ENCODE measurements around the gene YEATS2.
"Not testable (repeated sequence)": the region's sequence is repeated elsewhere in the genome, so short reads cannot be mapped to it uniquely, and the experiment has no call there.

YEATS2 gene

GRCh38 chr3:183697610-183698317 lies at the start of gene YEATS2:
Gene YEATS2 (plus strand): TSS chr3:183697797. CDS start chr3:183715163, 17,366 bp downstream.
- DNase-seq (ENCODE audit: low read depth in 2 of 3, low spot score in 2 of 3): peak; percentile 47 to 59 (median 55)

DNA sequence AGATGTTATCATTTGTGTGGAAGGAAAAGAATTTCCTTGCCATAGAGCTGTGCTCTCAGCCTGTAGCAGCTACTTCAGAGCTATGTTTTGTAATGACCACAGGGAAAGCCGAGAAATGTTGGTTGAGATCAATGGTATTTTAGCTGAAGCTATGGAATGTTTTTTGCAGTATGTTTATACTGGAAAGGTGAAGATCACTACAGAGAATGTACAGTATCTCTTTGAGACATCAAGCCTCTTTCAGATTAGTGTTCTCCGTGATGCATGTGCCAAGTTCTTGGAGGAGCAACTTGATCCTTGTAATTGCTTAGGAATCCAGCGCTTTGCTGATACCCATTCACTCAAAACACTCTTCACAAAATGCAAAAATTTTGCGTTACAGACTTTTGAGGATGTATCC lies 47.0 kb upstream of the YEATS2 start:
- DNase-seq (ENCODE audit: low read depth in 2 of 3, low spot score in 2 of 3): no peak

- no peak for DNase-seq (ENCODE audit: low read depth in 2 of 3, low spot score in 2 of 3)
These were observed 44.2 kb upstream of the YEATS2 start for GRCh38 chr3:183653209-183654064.

DNA sequence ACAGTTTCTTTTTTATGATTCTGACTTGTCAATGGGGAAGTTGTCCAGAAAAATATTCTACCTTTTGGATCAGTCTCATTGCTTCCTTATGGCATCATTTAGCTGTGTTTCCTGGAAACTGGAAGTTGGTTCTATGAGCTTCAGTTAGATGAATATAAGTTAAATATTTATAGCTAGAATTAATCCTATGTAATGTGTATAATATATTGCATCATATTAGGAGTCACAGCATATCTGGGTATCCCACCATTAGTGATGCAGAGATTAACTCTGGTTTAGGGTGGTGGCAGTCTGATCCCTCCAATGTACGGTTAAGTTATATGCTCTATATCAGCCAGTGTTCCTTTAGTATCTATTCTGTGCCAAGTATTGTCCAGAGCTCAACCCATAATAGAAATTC lies 42.9 kb upstream of the YEATS2 start:
- DNase-seq (ENCODE audit: low read depth in 2 of 3, low spot score in 2 of 3): no peak

DNA sequence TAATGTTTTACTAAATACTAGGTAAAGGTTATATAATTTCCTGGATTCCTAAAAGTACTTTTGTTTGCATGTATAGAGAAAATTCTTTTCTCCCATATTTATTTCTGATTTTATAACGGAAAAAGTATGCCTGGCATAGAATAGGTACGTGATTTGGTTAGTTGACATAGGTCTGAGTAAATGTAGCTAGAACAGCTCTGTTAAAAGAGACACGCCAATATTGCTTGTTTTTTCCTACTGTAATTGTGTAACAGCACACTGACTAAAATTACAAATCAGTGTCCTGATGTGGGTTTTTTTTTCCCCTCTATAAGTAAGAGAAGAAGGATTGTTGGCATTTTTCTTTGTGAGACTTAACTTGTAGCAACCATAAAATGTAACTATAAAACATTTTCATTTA lies 35.5 kb upstream of the YEATS2 start:
- DNase-seq (ENCODE audit: low read depth in 2 of 3, low spot score in 2 of 3): no peak

- DNase-seq (ENCODE audit: low read depth in 2 of 3, low spot score in 2 of 3): no peak
These were observed 32.6 kb upstream of the YEATS2 start for GRCh38 chr3:183664913-183665381.

- no peak for DNase-seq (ENCODE audit: low read depth in 2 of 3, low spot score in 2 of 3)
These were observed 17.5 kb upstream of the YEATS2 start for GRCh38 chr3:183680061-183680460.

DNA sequence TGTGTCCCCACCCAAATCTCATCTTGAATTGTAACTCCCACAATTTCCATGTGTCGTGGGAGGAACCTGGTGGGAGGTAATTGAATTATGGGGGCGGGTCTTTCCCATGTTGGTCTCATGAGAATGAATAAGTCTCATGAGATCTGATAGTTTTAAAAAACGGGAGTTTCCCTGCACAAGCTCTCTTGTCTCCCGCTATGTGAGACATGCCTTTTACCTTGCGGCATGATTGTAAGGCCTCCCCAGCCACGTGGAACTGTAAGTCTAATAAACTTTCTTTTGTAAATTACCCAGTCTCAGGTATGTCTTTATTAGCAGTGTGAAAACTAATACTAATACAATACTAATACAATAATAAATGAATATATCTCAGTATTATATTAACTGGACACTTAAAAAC lies 9.9 kb upstream of the YEATS2 start:
- DNase-seq (ENCODE audit: low read depth in 2 of 3, low spot score in 2 of 3): no peak

DNA sequence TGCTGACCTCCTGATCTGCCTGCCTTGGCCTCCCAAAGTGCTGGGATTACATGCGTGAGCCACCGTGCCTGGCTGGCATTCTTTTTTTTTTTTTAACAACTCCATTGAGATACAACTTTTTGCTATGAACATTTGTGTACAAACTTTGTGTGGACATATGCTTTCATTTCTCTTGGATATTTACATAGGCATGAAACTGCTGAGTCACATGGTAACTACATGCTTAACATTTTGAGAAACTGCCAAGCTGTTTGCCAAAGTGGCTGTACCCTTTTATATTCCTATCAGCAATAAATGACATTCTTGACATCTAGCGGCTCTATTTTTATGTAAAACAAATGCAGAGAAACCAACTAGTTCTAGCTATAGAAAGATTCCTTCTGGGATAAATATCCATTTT lies 8.7 kb upstream of the YEATS2 start:
- DNase-seq (ENCODE audit: low read depth in 2 of 3, low spot score in 2 of 3): no peak

- not testable (repeated sequence) for DNase-seq (ENCODE audit: low read depth in 2 of 3, low spot score in 2 of 3)
These were observed 8.0 kb upstream of the YEATS2 start for GRCh38 chr3:183689621-183690020.

DNA sequence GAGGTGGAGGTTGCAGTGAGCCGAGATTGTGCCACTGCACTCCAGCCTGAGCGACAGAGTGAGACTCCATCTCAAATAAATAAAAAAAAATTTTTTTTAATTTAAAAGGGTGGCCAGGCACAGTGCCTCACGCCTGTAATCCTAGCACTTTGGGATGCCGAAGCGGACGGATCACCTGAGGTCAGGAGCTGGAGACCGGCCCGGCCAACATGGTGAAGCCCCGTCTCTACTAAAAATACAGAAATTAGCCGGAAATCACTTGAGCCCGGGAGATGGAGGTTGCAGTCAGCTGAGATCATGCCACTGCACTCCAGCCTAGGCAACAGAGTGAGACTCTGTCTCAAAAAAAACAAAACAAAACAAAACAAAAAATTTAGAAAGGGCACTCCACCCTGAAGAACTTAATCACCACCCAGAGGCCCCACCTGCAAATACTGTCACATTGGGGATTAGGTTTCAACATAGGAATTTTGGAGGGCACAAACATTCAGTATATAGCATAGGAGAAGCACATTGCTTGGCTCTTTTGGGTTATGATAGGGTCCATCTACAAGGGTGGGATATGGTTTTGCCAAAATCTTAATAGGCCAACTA lies 7.1 kb upstream of the YEATS2 start:
- no peak for DNase-seq (ENCODE audit: low read depth in 2 of 3, low spot score in 2 of 3)

- DNase-seq (ENCODE audit: low read depth in 2 of 3, low spot score in 2 of 3): no peak
These were observed 5.2 kb upstream of the YEATS2 start for GRCh38 chr3:183692436-183692835.

GRCh38 chr3:183695569-183696364 lies 1.8 kb upstream of the YEATS2 start:
- no peak for DNase-seq (ENCODE audit: low read depth in 2 of 3, low spot score in 2 of 3)

- no peak for DNase-seq (ENCODE audit: low read depth in 2 of 3, low spot score in 2 of 3)
These were observed 431 bp upstream of the YEATS2 start for GRCh38 chr3:183697123-183697609.

GRCh38 chr3:183698318-183698751 lies 738 bp downstream of the YEATS2 start:
- DNase-seq (ENCODE audit: low read depth in 2 of 3, low spot score in 2 of 3): peak in 1 of 3 experiments; percentile 11

DNA sequence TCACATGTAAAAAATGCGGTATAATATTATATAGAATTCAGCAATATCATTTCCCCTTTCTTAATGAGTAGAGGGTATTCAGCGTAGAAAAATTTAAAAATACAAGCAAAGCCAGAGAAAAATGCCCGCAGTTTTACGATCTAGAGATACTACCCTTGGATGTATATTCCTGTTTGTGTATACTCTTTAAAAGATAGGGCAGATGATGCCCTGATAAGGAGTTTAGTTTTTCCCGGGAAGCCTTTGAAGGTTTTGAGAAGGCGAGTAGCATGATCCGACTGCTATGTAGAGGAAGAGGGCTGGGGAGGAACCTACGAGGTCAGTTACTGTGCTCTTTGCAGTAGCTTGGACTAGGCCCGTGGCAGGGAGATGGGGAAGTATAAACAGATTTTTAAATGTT lies 1.2 kb downstream of the YEATS2 start:
- no peak for DNase-seq (ENCODE audit: low read depth in 2 of 3, low spot score in 2 of 3)

DNA sequence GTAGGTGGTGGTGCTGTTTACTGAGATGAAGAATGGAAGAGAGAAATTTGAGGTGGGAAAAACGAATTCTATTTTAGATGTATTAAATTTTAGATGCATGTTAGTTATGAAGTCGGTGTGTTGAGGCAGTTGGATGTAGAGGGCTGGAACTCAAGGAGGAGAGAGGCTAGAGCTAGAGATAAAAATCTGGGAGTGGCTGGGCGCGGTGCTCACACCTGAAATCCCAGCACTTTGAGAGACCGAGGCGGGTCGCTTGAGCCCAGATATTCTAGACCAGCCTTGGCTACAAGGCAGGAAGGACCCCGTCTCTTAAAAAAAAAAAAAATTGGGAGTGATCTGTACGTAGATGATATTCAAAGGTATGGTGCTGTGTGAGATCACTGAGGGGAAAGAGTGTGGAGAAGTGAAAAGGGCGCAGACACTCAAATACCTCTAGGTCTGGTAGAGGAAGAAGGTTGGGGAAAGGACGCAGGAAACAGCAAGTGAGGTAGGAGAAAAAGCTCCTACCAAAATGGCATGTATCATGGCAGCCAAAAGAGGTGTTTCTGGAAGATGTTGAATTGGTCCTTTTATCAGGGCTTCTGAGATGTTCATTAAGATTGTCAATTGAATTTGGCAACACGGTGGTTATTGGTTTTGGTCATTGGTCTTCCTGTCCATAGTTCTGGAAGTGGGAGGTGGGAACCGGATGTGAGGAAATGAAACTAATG lies 1.8 kb downstream of the YEATS2 start:
- DNase-seq (ENCODE audit: low read depth in 2 of 3, low spot score in 2 of 3): no peak

GRCh38 chr3:183701744-183702143 lies 4.1 kb downstream of the YEATS2 start:
- no peak for DNase-seq (ENCODE audit: low read depth in 2 of 3, low spot score in 2 of 3)

GRCh38 chr3:183703892-183704291 lies 6.3 kb downstream of the YEATS2 start:
- DNase-seq (ENCODE audit: low read depth in 2 of 3, low spot score in 2 of 3): not testable (repeated sequence)

GRCh38 chr3:183710231-183710630 lies 12.6 kb downstream of the YEATS2 start:
- no peak for DNase-seq (ENCODE audit: low read depth in 2 of 3, low spot score in 2 of 3)
